Measurements from ENCODE around the gene CSNK2A3. TPM values are rescaled to one million over a fixed set of nuclear protein-coding genes. Genes with fewer than 3 reads are reported as not detected.

CSNK2A3 gene
- total and polyA plus RNA-seq, 10 of the 15 experiments (the other 5 are each of a cell fraction or from before 2014, with no cell fraction given) = 0.68 to 6.2 (median 1.4) TPM

GRCh38 chr11:11391169-11391568 lies 38.1 kb upstream of the CSNK2A3 start (continued):
- no peak for TF ChIP-seq CTCF (IDR thresholded peaks at IDR 0.05 in 2 of 3, conservative IDR thresholded peaks at IDR 0.05 in 1 of 3; ENCODE audit: control insufficient read depth in 2 of 3, extremely low read depth in 1 of 3, insufficient read depth in 1 of 3, low read depth in 3 of 3, low read length in 3 of 3)

- WGBS (ENCODE audit: insufficient coverage, insufficient replicate concordance, low lambda C conversion rate, missing lambda C conversion rate) = 48% methylated on average over 5 of the region's 5 CpGs
- no peak for TF ChIP-seq CHD4 (IDR thresholded peaks at IDR 0.05)
- TF ChIP-seq BHLHE40 (IDR thresholded peaks at IDR 0.05; ENCODE audit: borderline replicate concordance in 1 of 2, low read depth in 2 of 2, low read length in 1 of 2) = no peak
- no peak for TF ChIP-seq RAD21 (IDR thresholded peaks at IDR 0.05; ENCODE audit: insufficient read depth, low read depth, low read length)
- TF ChIP-seq REST (IDR thresholded peaks at IDR 0.05; ENCODE audit: low read depth, low read length) = no peak
- no peak for TF ChIP-seq PML (IDR thresholded peaks at IDR 0.05; ENCODE audit: low read length)
- TF ChIP-seq TCF7 (IDR thresholded peaks at IDR 0.05; ENCODE audit: borderline replicate concordance) = no peak
- no peak for TF ChIP-seq SREBF2 (IDR thresholded peaks at IDR 0.05; ENCODE audit: low read length)
- TF ChIP-seq ZBTB11 (CRISPR knock-in tag; IDR thresholded peaks at IDR 0.05) = no peak
- TF ChIP-seq CBFB (IDR thresholded peaks at IDR 0.05; ENCODE audit: low read depth) = no peak
- no peak for TF ChIP-seq YBX1 (IDR thresholded peaks at IDR 0.05)
- no peak for TF ChIP-seq STAT1 (conservative IDR thresholded peaks at IDR 0.05)
- TF ChIP-seq CREM (IDR thresholded peaks at IDR 0.05; ENCODE audit: low read depth) = no peak
- no peak for TF ChIP-seq MEF2A (IDR thresholded peaks at IDR 0.05; ENCODE audit: insufficient read depth, low read depth, low read length)
These were observed 37.2 kb upstream of the CSNK2A3 start for GRCh38 chr11:11390068-11390771.

More at GRCh38 chr11:11390068-11390771, 37.2 kb upstream of the CSNK2A3 start:
- no peak for ATAC-seq
- Histone ChIP-seq H3K4me2 (ENCODE audit: control insufficient read depth, insufficient read depth) (no peak overlapping the region), H3K9me3 (replicated peaks; ENCODE audit: control insufficient read depth, insufficient read depth, low read length) (no peaks in the 10 kb centered on the region), H3K27me3 (replicated peaks in 1 of 2; ENCODE audit: control insufficient read depth in 2 of 2, insufficient read depth in 2 of 2, low read length in 1 of 2) (no peaks in the 10 kb centered on the region), H2AFZ (ENCODE audit: control insufficient read depth, low read depth, low read length) (no peak overlapping the region), H4K20me1 (ENCODE audit: control insufficient read depth, insufficient read depth) (no peaks in the 10 kb centered on the region), H3K9ac (ENCODE audit: control insufficient read depth, insufficient read depth, low read length) (no peak overlapping the region), H3K36me3 (ENCODE audit: control insufficient read depth in 2 of 2, insufficient read depth in 2 of 2, low read length in 1 of 2) (no peaks in the 10 kb centered on the region; a peak in 1 of 4 replicates), H3K27ac (ENCODE audit: control insufficient read depth, insufficient read depth) (no peak overlapping the region), H3K4me3 (no peak overlapping the region), H3K4me1 (ENCODE audit: control insufficient read depth, insufficient read depth, low read length) (no peaks in the 10 kb centered on the region), H3K79me2 (ENCODE audit: control insufficient read depth, insufficient read depth, low read length) (no peaks in the 10 kb centered on the region)
- in situ Hi-C loops (cut with MboI) (no loop called here), intact Hi-C loops (cut with micrococcal nuclease; ENCODE audit: unreplicated experiment) (no loop called here)
- RAD21 ChIA-PET (ENCODE audit: unreplicated experiment) = no interaction called here
- POLR2A ChIA-PET = no interaction called here
- no peak for FAIRE-seq
- CTCF ChIA-PET = no interaction called here
- SMC1A ChIA-PET (ENCODE audit: uncharacterized antibody, unreplicated experiment) = interaction anchor here (1.0 kb wide), 1 partner anchor 397 kb away, joined by 4 read pairs; no protein-coding TSS in a partner anchor
- no TSS peak for BruUV-seq (replicated peaks)
- no peak for DNase-seq (ENCODE audit: low read depth, low spot score)

Measured in GM12878 (cell line).